Mucosa of stomach (tissue), 1 donor: Measurements from ENCODE around the gene LMO4.

Experiments
- H3K27me3 ChIP-seq: one replicate; pipeline ENCODE4 v1.7.0; 2013; ENCODE audit warnings: mild to moderate bottlenecking, low read length; ENCODE audit not compliant: control insufficient read depth, insufficient read depth
- H3K36me3 ChIP-seq: one replicate; pipeline ENCODE4 v1.7.0; 2013; ENCODE audit warnings: low read length; ENCODE audit not compliant: control insufficient read depth, insufficient read depth
- H3K4me1 ChIP-seq: one replicate; pipeline ENCODE4 v1.7.0; 2013; ENCODE audit warnings: mild to moderate bottlenecking, low read length; ENCODE audit not compliant: control insufficient read depth, insufficient read depth
- H3K4me3 ChIP-seq: one replicate; pipeline ENCODE4 v1.7.0; 2013; ENCODE audit warnings: low read length
- H3K9ac ChIP-seq: one replicate; pipeline ENCODE4 v1.7.0; 2013; ENCODE audit warnings: mild to moderate bottlenecking, low read length, moderate library complexity
- H3K9me3 ChIP-seq: one replicate; pipeline ENCODE4 v1.7.0; 2013; ENCODE audit warnings: mild to moderate bottlenecking, low read length, moderate library complexity; ENCODE audit not compliant: control insufficient read depth
- donor health status: Pancreatic carcinoma.

LMO4 gene

DNA sequence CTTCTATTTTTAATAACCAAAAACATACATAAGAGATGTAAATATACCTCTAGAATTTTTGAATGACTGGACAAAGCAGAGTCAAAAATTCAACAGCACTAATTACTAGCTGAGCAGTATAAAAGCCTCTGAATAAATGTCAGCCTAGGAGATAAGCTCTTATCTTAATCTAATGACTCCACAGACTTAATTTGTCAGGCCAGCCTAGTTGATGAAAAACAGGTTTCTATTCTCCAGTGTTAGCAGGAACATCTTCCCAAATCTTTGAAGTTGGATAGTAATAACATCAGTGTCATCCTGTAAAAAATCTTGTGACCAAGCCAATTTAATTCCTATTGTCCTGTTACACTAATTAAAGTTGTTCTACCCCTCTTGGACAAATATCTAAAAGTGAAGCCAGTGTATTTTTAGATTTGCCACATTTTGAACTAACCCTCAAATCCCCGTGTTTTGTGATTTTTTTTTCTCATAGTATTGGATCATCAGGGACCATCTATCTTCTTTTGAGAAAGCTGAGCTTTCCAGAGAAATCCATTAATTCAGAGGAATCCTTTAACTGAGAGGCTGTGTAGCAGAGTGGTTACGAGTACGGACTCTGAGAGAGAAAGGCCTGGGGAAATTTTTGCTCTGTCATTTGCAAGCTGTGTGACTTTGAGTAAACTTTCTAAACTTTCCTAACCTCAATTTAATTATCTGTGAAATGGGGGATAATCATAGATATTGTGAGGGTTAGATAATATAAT lies 41.2 kb downstream of the LMO4 start:
- Histone ChIP-seq H3K36me3 (no peaks in the 10 kb centered on the region), H3K9ac (no peak overlapping the region), H3K4me1 (no peaks in the 10 kb centered on the region), H3K9me3 (no peaks in the 10 kb centered on the region), H3K27me3 (no peaks in the 10 kb centered on the region), H3K4me3 (no peak overlapping the region)

DNA sequence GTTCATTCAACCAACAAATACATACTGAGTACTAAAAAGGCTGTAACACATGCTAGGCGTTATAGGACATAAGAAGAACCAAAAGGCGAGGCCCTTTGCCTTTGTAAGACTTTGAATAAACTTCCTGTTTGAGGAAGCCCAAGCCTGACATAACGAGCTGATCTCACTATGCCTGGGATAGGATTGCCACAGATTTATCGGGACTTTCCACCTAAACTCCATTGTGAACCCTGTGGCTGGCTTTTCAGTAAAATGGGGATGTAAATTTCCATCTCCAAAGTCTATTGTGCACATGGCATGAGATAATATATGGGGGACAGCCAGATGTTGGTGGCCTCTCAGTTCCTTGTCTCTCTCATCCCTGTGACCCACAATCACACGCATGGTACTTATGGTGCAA lies 41.9 kb downstream of the LMO4 start:
- no peaks in the 10 kb centered on the region for H3K36me3 ChIP-seq
- no peak overlapping the region for H3K4me3 ChIP-seq
- no peak overlapping the region for H3K9ac ChIP-seq
- no peaks in the 10 kb centered on the region for H3K4me1 ChIP-seq
- no peaks in the 10 kb centered on the region for H3K9me3 ChIP-seq
- H3K27me3 ChIP-seq: no peaks in the 10 kb centered on the region

DNA sequence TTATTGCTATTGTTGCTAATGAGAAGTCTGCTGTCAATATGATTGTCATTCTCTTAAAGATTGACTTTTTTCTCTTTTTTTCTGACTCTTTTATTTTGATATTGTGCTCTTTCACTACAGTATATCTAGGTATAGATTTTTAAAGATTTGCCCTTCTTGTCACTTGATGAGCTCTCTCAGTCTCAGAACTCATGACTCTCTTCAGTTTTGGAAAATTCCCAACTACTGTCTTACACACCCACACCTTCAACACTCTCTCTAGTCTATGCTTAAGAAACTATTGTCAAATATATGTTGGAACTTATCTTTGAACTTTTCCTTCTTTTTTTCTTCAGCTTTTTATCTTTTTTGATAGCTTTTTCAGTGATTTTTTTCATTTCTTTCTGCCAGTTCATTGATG lies 50.6 kb downstream of the LMO4 start:
- no peaks in the 10 kb centered on the region for H3K9me3 ChIP-seq
- no peak overlapping the region for H3K9ac ChIP-seq
- H3K4me3 ChIP-seq: no peak overlapping the region
- H3K4me1 ChIP-seq: no peaks in the 10 kb centered on the region
- H3K36me3 ChIP-seq: no peaks in the 10 kb centered on the region
- no peaks in the 10 kb centered on the region for H3K27me3 ChIP-seq

DNA sequence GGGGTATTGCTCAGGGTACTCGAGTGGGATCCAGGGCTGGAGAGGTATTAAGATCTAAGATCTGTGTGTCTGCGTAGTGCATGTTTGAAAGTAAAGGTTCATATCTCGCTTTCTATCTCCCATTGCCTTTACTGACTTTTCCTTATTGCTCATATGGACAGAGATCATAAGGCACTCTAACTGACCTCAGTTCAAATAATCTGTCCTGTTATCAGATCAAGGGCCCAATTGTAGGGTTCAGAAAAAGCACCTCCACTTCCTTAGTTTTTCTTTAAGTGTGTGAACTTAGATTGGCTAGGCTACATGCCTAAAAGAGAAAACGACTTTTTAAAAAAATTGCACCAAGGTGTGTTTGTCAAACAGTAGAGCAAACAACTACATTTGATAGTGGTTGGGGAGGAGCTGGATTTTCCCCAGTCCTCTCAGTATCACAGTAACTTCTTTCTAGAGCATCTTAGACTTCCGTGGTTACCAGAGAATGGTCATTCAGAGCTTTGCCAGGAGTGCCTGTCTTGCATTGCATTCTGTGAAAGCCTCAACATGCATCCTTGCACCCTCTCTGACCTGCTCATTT lies 57.6 kb downstream of the LMO4 start:
- Histone ChIP-seq H3K36me3 (no peaks in the 10 kb centered on the region), H3K9ac (no peak overlapping the region), H3K9me3 (no peaks in the 10 kb centered on the region), H3K4me3 (no peak overlapping the region), H3K27me3 (no peaks in the 10 kb centered on the region), H3K4me1 (peaks cover 12% of the 10 kb centered on the region)

DNA sequence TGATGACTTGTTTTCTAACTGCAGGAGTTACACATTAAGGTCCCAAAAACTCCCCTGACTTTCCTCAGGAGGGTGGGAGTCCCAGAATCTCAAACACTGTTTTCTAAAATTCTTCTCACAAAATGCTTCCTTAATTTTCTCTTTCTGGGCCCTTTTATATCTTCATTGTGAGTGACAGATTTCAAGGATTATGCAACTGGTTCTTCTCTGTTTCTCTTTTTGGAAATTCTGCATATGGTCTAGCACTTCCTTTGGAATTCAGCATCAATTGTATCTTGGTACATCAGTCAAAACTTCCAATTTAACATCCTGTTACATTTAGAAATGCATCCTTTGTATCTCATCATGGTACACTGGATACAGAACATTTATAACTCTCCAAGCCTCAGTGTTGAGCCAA lies 59.7 kb downstream of the LMO4 start:
- Histone ChIP-seq H3K4me3 (no peak overlapping the region), H3K36me3 (no peaks in the 10 kb centered on the region), H3K4me1 (peaks cover 19% of the 10 kb centered on the region), H3K27me3 (no peaks in the 10 kb centered on the region), H3K9me3 (no peaks in the 10 kb centered on the region), H3K9ac (no peak overlapping the region)

DNA sequence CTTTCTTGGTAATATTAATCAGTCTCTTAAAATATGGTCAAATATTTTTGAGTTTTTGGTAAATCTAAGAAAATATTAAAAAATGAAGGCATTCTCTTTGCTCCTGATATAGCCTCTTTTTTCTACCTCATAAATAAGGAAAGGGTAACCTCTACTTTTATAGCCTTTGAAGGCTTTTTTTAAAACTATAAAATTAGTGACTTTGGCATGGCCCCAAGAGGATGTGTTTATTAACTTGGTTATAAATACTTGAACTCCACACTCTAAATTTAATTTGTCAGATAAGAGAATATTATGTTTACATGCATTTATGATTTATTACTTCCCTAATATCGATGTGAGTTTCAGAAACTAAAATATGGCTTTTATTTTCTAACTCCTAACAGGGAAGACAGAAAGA lies 60.3 kb downstream of the LMO4 start:
- no peaks in the 10 kb centered on the region for H3K27me3 ChIP-seq

DNA sequence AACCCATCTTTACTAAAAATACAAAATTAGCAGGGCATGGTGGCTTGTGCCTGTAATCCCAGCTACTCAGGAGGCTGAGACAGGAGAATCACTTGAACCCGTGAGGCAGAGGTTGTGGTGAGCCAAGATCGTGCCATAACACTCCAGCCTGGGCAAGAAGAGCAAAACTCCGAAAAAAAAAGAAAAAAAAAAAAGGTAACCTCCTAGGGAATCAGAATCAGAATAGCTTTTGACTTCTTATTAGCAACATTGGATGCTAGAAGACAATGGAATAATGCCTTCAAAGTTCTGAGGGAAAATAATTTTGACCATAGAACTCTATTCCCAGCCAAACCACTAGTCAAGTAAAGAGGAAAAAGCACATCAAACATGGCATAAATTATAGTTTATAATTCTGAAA lies 60.9 kb downstream of the LMO4 start:
- no peak overlapping the region for H3K4me3 ChIP-seq
- no peaks in the 10 kb centered on the region for H3K27me3 ChIP-seq
- no peaks in the 10 kb centered on the region for H3K36me3 ChIP-seq
- H3K9me3 ChIP-seq: no peaks in the 10 kb centered on the region
- H3K9ac ChIP-seq: no peak overlapping the region
- peaks cover 19% of the 10 kb centered on the region for H3K4me1 ChIP-seq

More for the DNA sequence above, 60.3 kb downstream of the LMO4 start:
- Histone ChIP-seq H3K9ac (no peak overlapping the region), H3K4me1 (peaks cover 19% of the 10 kb centered on the region), H3K4me3 (no peak overlapping the region), H3K9me3 (no peaks in the 10 kb centered on the region), H3K36me3 (no peaks in the 10 kb centered on the region)

DNA sequence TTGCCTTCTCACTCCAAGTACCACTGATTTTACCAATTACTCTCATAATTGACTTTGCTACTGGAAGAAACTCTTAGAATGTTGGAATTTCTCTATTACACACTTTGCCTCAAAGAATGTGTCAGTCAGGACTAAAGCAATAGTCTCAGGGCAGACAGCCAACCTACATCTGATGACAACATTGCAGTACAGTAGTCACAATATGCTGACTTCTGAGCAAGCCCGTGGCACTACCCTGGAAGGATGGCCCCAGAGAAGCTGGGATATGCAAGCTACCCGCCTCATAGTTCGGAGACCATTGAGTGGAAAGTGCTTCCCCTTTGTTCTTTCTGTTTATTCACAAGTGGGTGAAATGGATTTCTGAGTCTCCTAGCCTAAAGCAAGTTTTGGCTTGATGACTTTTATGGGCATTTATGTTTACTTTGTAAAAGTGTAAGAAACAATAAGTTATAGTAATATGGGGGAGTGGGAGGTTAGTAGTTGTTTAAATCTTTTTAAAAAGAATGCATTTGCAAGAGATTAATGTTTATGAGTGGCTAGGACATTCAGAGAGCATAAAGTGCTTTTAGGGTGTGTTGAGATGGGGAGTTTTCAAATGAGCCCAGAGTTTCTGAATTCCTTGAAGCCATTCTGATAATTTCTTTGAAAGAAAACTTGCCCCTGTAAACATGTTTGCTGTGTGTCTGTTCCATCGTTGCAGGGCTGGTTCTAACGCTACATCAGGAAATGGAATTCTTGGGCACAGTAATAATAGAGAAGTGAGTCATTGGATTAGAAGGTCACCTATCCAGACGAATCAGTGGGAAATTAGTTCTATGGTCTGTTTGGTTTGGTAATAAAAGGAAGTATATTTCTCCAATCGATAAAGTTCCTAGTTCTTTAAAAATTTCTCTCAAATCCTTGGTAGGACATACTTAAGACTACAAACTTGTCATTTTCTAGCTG lies 63.8 kb downstream of the LMO4 start:
- H3K4me3 ChIP-seq: no peak overlapping the region
- no peak overlapping the region for H3K9ac ChIP-seq
- no peaks in the 10 kb centered on the region for H3K27me3 ChIP-seq
- H3K4me1 ChIP-seq: peaks cover 12% of the 10 kb centered on the region
- H3K9me3 ChIP-seq: no peaks in the 10 kb centered on the region
- no peaks in the 10 kb centered on the region for H3K36me3 ChIP-seq

DNA sequence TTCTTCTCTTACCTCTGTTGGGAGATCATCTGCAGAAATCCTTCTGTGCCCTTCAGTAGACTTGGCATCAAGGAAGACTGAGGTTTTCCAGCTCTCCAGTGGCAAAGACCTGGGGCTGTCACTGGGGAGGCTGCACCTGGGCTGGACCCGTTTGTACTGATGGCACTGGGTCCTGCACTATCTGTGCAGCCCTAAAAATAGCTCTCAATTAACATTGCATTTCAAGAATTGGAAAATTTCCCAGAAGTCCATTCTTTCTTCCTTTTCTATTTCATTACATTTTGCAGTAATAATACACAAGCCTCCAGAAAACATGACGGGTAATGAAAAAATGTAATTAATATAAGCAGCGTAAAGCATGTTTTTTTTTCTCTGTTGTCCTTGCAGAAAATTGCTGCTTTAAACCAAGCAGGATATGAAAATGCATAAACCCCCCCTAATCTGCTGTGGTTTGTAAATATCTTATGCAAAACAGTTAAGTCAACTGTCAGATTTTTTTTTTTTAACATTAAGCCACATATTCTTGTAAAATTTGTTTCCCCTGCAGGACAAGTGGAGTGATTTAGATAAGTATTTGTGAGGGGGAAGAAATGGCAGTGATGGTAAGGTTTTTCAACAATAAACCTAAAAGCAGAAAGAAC lies 64.9 kb downstream of the LMO4 start:
- peaks cover 12% of the 10 kb centered on the region for H3K4me1 ChIP-seq
- H3K36me3 ChIP-seq: no peaks in the 10 kb centered on the region
- no peaks in the 10 kb centered on the region for H3K9me3 ChIP-seq
- no peaks in the 10 kb centered on the region for H3K27me3 ChIP-seq
- no peak overlapping the region for H3K9ac ChIP-seq
- no peak overlapping the region for H3K4me3 ChIP-seq

DNA sequence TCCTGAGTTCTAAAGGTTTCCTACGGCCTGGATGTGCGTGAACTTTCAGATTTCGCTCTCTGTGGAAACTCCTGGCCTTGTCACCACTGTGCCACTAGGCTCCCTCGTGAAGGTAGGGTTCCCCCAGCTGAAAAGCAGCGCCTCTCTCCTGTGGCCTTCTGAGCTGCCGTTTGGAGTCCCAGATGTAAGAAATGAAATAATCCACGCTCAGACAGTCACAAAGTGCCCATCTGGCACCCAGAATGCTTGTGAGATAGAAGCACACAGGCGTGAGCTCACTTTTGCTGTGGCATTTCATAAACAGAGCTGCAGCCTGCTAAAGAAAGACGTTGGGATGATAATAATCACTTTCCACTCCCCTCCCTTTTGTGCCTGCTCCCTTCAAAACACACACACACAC lies 65.8 kb downstream of the LMO4 start:
- H3K4me1 ChIP-seq: peaks cover 12% of the 10 kb centered on the region
- no peaks in the 10 kb centered on the region for H3K36me3 ChIP-seq
- no peaks in the 10 kb centered on the region for H3K27me3 ChIP-seq
- H3K9ac ChIP-seq: no peak overlapping the region
- no peak overlapping the region for H3K4me3 ChIP-seq
- H3K9me3 ChIP-seq: no peaks in the 10 kb centered on the region

DNA sequence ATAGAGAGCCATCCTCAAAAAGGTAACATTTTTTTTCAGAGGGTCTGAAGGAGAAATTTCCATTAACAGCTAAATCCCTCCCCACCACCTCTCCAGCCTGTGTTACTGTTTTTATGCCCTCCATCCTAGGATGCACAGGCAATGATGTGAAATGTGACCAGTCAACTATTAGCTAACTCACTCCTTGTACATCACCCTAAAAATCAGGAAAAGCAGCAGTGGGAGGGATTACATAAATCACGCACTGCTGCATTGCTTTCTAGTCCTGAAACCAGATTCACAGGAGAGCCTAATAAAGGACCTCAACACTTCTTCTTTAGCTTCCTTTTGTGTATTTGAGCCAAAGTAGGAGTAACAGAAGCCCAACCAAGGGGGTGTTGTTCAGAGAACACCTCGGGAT lies 66.3 kb downstream of the LMO4 start:
- peaks cover 16% of the 10 kb centered on the region for H3K4me1 ChIP-seq
- H3K9me3 ChIP-seq: no peaks in the 10 kb centered on the region
- no peak overlapping the region for H3K9ac ChIP-seq
- no peaks in the 10 kb centered on the region for H3K27me3 ChIP-seq
- no peak overlapping the region for H3K4me3 ChIP-seq
- H3K36me3 ChIP-seq: no peaks in the 10 kb centered on the region
